GM18499 (cell line): Measurements from ENCODE around the gene MTPN.

Experiments
- ATAC-seq: cut with Tn5 transposase; IDR thresholded peaks from one replicate; pipeline ENCODE4 v1.9.1; 2021; ENCODE audit warnings: moderate number of reproducible peaks; ENCODE audit not compliant: insufficient read depth, unreplicated experiment

The MTPN gene

GRCh38 chr7:135959646-135960363 lies 17.4 kb downstream of the MTPN start:
- no peak for ATAC-seq

GRCh38 chr7:135958173-135958572 lies 19.0 kb downstream of the MTPN start:
- no peak for ATAC-seq

- ATAC-seq: no peak
Measured at GRCh38 chr7:135957627-135958026, 19.5 kb downstream of the MTPN start.

GRCh38 chr7:135956393-135956792 lies 20.8 kb downstream of the MTPN start:
- ATAC-seq: no peak

- ATAC-seq: no peak
Measured at GRCh38 chr7:135950972-135951371, 26.2 kb downstream of the MTPN start.

GRCh38 chr7:135950429-135950828 lies 26.7 kb downstream of the MTPN start:
- ATAC-seq: no peak

GRCh38 chr7:135946289-135947055 lies 30.7 kb downstream of the MTPN start:
- ATAC-seq: no peak

- ATAC-seq: no peak
Measured at GRCh38 chr7:135944753-135945152, 32.4 kb downstream of the MTPN start.

GRCh38 chr7:135943134-135943879 lies 33.9 kb downstream of the MTPN start:
- no peak for ATAC-seq

GRCh38 chr7:135942614-135943013 lies 34.5 kb downstream of the MTPN start:
- peak; percentile 85 for ATAC-seq

- no peak for ATAC-seq
Measured at GRCh38 chr7:135940077-135941075, 36.8 kb downstream of the MTPN start.

- no peak for ATAC-seq
Measured at GRCh38 chr7:135939261-135939812, 37.8 kb downstream of the MTPN start.

- peak; percentile 34 for ATAC-seq
Measured at GRCh38 chr7:135938563-135938962, 38.6 kb downstream of the MTPN start.

- ATAC-seq: no peak
Measured at GRCh38 chr7:135938086-135938485, 39.1 kb downstream of the MTPN start.

GRCh38 chr7:135936497-135937217 lies 40.5 kb downstream of the MTPN start:
- ATAC-seq: no peak

- no peak for ATAC-seq
Measured at GRCh38 chr7:135934651-135935050, 42.5 kb downstream of the MTPN start.

- no peak for ATAC-seq
Measured at GRCh38 chr7:135933509-135934188, 43.5 kb downstream of the MTPN start.

GRCh38 chr7:135932131-135932530 lies 45.0 kb downstream of the MTPN start:
- no peak for ATAC-seq
